ENCODE results near the gene GABARAP. TPM values are rescaled to one million over a fixed set of nuclear protein-coding genes. Genes with fewer than 3 reads are reported as not detected.
A peak's percentile ranks its signal among the peaks of the same experiment; 100 is the strongest.

The GABARAP gene
- total and polyA plus RNA-seq, 2 of the 8 experiments (the other 6 are each of a cell fraction or from before 2014, with no cell fraction given), result 252 to 581 TPM

GRCh38 chr17:7251661-7252175 lies 9.5 kb upstream of the GABARAP start, which contains the start of gene CTDNEP1 (continued):
- TF ChIP-seq CREB1 (IDR thresholded peaks at IDR 0.05), result peak; percentile 81; the same call in 1 of the 2 replicates
- TF ChIP-seq KDM5A (IDR thresholded peaks at IDR 0.05; ENCODE audit: low read length), result peak; percentile 95
- TF ChIP-seq PHF8 (conservative IDR thresholded peaks at IDR 0.05; ENCODE audit: low read depth, low read length), result peak; percentile 82
- no peak for TF ChIP-seq SP4 (IDR thresholded peaks at IDR 0.05; ENCODE audit: low read length)
- peak; percentile 62 for TF ChIP-seq ASH2L (IDR thresholded peaks at IDR 0.05; ENCODE audit: low read length)
- TF ChIP-seq FOSL1 (IDR thresholded peaks at IDR 0.05; ENCODE audit: insufficient read depth, low read depth, low read length), result no peak
- 0 out of 4 replicates have a peak, but pooled peaks of 1 of the 2 experiments have one; percentile 44 for TF ChIP-seq SIN3A (conservative IDR thresholded peaks at IDR 0.05 in 1 of 2, IDR thresholded peaks at IDR 0.05 in 1 of 2; ENCODE audit: low read depth in 1 of 2, low read length in 2 of 2)
- peak; percentile 85 for TF ChIP-seq TAF1 (IDR thresholded peaks at IDR 0.05; ENCODE audit: low read depth, low read length)
- no peak for TF ChIP-seq JUN (IDR thresholded peaks at IDR 0.05; ENCODE audit: low read depth, low read length)
- TF ChIP-seq CBX8 (IDR thresholded peaks at IDR 0.05; ENCODE audit: borderline replicate concordance, low read depth, low read length), result no peak
- no peak for TF ChIP-seq SIRT6 (IDR thresholded peaks at IDR 0.05; ENCODE audit: low read length)
- TF ChIP-seq CBX5 (IDR thresholded peaks at IDR 0.05; ENCODE audit: low read depth, low read length), result no peak
- TF ChIP-seq HDAC2 (IDR thresholded peaks at IDR 0.05; ENCODE audit: borderline replicate concordance in 1 of 2, low read depth in 2 of 2, low read length in 2 of 2), result peak in 1 of 2 experiments; percentile 38; a peak in 1 of 4 replicates
